NCI-H1694 (cell line): Measurements from ENCODE around the gene SND1.
"Not testable (repeated sequence)": the region's sequence is repeated elsewhere in the genome, so short reads cannot be mapped to it uniquely, and the experiment has no call there.

Source experiments
- DNase-seq: peaks from one replicate; lab custom pipeline; 2025; lab: John Stamatoyannopoulos, UW

Gene SND1

DNA sequence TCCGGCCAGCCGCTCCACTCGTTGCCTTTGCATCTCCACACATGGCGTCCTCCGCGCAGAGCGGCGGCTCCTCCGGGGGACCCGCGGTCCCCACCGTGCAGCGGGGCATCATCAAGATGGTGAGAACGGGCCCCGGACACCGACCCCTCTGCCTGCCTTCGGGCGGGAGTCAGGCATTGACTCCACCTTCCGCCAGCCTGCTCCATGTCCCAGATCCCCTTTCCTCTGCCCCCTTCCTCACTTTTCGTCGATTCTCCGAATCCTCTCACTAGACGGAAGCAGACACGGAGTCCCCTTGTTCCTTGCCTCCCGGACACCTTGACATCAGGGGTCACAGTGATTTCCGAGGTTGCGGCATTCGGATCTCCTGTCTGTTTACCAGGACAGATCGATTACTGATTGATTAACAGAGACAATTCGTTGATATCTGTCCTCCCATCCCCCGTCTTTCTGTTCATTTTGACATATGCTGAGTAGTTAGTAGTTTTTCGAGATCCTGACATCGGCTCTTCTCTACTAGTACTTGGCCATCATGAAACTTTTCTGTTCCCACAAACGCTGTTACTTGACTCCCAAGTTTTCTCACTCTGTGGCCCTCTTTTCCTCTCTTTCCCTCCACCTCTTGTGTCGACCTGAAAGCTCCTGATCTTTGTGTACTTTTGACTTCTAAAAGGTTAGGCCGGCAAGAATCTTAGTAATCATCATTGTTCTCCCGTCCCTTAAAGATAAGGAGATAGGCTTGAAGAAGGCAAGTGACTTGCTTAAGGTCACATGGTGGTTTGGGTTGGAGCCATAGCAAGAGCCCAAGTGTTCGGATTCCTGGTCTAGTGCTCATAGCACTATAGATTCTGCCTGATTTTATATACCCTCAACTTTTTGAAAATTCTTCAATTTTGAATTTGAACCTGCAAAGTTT, 597 bp downstream of the SND1 start:
- no peak for DNase-seq

DNA sequence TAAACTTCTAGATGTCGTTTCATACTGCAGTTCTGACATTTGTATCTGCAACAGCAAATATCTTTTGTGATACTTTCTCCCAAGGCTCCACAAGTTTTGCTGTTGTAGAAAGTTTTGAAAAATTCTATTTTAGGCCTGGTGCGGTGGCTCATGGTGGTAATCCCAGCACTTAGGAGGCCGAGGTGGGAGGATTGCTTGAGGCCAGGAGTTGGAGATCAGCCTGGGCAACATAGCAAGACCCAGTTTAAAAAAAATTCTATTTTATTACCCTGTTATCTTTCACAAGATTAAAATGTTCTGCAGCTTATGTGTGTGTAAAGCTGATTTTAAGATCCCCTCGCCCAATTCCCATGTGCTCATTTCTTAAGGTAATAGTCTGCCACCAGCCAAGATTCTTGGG, 1.4 kb downstream of the SND1 start:
- no peak for DNase-seq

DNA sequence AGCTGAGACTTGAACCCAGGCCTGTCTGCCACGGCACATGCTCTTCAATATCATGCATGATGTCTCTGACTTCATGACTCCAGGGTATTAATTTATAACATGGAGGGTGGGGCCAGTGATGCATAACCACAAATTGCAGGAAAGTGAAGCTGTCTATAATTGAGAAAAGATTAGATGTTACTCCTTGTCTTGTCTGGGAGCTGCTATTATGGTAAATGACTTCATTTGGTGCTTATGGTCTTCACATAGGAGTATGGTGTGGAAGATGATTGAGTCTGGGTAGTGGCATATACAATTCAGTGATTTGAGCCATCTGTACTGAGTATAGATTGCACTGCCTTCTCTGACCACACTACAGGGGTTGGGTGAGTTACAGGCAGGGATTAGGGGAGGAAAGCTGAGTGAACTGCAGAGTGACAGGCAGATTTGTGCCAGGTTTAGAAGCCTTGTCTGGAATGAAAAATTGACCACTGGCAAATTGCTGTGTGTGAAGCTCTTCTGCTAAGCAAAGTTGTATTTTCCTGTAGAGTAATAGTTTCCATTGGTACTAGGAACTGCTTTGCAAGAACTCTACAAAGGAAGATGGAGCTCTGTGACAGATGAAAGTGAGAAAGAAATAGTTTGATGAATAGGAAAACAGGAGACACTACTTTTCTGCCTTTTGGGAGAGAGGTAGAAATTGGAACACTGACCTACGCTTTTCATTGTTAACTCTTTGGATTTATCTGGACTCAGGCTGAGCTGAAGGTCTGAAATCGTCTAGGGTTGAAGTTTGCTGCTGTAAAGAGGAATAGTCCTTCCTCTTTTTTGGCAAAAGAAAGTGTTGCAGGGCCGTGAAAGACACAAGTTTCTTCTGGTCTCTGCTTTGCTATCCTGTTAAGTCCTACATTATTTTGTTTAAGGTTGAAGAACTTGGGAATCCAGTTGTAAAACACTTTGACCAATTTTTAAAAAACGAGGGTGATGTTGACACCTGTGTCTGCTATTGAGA, 2.7 kb downstream of the SND1 start:
- DNase-seq, result no peak

DNA sequence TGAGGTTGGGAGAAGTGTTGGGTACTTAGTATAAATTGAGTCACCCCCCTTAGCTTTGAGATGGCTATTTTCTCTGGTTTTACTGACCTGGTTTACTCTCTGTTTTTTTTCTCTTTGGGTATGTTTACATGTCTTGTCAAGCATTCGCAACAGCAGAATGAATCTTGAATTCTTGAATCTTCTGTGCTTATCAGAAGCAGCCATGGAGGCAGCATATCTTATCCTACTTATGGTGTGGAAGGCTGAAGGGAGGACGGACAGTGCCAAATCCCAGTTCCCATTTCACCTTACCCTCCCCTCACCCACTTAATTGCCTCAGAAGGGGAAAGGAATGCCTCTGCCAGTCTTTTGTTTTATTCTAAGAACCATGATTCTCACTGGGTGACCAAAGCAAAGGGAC, 3.7 kb downstream of the SND1 start:
- DNase-seq, result no peak

DNA sequence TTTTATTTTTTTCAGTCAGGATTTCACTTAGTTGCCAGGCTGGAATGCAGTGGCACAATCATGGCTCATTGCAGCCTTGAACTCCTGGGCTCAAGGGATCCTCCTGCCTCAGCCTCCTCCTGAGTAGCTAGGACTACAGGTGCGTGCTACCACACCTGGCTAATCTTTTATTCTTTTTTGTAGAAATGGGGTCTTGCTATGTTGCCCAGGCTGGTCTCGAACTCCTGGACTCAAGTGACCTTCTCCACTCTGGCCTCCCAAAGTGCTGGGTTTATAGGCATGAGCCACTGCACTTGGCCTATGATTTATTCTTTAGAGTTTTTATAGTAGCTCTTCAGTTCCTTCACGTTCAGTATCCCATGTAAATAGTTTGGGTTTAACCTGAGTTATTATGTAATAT, 5.5 kb downstream of the SND1 start:
- no peak for DNase-seq

DNA sequence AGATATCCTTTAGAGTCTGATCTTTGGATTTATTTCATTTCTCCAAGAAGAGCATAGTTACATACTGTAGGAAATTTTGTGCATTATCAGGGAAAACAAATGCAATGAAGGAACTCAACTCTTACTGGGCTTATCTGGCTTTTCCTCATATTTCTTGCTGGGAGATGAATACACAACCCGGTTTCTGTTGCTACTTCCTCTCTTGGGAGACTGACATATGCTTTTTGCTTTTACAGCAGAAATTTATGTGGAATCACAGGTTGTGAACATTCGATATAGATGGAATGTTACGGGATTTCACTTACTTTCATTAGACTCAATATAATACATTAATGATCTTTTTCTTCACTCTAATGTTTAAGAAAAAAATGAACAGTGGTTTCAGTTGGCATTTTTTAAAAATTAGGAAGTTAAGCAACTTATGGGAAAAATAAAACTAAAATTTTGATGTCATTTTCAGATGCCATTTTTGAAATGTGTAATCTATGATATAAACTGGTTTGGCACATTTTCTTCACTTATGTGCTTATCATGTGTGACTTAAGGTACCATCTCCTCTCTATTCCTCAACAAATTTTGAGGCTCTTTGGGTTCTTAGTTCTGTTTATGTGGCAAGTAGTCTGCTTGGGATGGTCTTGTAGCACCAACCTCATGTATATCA, 7.1 kb downstream of the SND1 start:
- no peak for DNase-seq

DNA sequence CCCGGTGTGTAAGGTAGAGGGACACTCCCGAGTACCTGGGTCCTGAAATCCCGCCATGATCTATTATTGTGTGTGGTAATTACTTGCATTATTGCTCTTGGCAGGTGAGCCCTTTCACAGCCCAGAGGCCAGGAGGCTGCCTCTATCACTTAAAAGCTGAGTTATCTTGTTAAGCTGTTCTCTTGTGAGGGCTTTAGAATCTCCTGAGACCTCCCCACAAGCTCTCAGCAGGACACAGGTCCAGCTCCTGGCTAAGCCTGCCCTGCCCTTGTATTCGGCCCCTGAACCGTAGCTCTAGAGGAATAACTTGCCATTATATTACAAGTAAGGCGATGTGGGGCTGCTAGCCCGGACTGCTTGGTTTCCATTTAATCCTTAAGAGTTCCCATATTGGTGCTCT, 13.9 kb downstream of the SND1 start:
- no peak for DNase-seq

DNA sequence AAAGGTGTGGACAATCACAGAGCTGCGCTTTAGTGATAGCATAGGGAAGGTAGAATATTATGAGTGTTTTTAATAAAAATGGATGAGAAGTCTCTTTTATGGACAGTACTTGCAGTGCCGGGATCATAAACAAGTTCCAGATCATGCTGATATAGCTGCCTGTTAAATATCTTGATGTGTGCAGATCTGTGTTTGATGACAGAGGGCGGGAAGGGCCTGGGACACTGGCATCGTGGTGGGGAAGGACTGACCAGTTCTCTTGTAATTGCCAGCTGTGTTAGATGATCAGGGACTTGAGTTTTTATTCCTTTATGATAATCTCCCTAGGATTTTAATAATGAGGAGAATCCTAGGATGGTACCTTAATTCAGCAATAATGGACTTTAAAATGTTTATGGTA, 14.6 kb downstream of the SND1 start:
- DNase-seq, result no peak

DNA sequence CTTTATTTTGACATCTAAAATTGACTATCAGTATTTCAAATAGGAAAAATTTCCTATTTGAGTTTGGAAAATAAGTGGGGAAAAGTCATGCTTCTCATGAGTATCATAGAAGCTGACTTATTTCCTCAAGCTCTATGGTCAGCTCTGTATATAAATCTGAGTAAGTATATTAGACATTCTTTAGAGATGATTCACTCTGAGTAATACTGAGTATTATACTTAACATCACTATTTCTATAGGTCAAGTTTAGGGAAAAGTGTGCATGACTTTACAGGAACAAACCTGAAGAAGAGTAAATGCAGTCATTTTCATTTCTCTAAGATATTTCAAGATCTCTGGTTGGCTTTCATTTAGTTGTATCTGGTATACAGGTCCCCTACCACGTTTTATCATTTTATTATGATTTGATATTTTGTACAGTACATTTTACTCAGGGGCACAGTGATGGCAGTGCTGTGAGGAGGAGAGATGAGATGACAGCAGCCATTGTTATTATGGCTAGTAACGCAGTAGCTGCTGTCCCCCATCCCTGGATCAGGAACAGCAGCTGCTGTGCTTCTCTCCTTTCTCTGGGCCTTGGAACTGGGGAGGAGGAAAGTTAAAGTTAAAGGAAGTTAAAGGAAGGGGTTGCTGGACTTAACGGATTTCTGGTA, 15.2 kb downstream of the SND1 start:
- no peak for DNase-seq

DNA sequence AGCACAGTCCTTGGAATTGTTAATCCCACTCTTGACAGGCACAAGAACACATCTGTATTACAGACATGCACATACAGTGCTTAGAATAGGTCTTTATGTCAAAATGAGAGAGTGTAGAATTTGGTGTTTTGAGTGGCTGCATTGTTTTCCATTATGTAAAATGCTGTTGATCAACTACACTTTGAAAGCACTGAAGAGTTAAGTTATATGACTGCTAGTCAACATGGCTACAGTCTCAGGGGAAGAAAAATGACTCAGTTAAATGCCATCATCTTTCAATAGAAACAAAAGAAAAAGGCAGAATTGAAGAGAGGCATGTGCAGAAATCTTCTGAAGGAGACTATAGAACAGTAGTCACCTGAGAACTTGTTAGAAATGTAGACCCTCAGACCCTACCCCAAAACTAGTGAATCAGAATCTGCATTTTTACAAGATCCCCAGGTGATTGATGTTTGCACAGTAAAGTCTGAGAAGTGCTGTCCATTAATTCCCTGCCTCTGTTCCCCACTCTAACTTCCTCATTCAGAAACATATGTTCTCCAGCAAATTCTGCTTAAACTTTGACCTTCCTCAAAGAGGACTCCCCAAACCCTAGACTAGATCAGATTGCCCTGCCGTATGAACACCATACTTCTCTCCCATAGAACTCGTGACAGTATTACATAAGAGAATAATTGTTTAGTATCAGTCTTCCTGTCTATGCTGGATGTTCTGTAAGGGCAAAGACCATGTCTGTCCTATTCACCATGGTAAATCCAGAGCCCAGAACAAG, 16.0 kb downstream of the SND1 start:
- DNase-seq, result no peak

DNA sequence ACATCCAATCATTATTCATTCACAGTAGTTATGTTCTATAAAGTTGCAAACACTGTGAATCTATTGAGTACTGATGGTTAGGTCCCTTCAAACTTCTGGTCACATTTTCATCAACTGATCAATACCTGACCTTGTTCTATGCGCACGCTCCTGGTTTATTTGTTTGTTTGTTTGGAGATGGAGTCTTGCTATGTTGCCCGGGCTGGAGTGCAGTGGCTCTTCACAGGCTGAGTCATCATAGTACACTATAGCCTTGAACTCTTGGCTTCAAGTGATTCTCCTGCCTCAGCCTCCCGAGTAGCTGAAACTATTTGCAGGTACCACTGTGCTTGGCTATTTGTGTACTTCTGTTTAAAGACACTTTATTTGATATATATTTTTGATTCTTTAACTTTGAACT, 19.3 kb downstream of the SND1 start:
- no peak for DNase-seq

DNA sequence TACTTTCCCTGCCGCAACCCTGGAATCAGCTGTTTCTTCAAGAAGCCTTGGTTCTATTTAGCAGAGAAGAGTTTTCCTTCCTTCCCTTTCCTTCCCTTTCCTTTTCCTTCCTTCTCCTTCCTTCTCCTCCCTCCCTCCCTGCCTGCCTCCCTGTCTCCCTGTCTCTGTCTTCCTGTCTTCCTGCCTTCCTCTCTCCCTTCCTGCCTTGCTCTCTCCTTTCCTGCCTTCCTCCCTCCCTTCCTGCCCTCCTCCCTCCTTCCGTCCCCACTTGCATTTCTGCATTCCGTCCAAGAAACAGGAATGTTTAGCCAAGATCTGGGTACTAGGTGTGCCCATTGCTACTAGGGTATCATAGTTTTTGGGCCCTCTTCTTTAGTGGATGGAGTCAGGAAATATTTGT, 21.9 kb downstream of the SND1 start:
- DNase-seq, result no peak

DNA sequence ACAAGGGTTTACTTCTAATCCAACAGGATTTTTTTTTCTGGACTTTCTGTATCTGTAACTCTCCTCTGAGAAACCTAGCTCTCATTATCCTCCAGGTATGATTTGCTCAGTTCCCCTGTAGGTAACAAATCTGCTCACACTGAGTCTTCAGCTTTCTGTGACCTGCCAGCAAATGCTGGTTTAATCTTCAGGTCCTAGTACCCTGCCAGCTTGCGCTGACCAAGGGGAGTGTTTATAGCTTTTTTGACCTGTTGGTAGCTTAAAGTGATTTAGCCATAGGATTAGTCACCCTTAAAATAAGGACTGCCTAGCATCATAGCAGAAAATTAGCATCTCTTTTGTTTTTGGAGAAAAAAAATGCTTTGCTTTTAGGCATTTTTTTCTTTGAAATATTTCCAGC, 22.4 kb downstream of the SND1 start:
- DNase-seq, result no peak

DNA sequence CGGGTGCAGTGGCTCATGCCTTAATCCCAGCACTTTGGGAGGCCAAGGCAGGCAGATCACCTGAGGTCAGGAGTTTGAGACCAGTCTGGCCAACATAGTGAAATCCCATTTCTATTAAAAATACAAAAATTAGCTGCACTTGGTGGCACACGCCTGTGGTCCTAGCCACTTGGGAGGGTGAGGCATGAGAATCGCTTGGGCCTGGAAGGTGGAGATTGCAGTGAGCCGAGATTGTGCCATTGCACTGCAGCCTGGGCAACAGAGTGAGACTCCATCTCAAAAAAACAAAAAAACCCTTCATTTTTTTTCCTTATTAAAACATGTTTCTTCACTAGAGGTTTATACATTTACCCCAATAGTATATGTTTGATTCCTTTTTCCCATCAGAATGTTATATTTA, 22.9 kb downstream of the SND1 start:
- not testable (repeated sequence) for DNase-seq

DNA sequence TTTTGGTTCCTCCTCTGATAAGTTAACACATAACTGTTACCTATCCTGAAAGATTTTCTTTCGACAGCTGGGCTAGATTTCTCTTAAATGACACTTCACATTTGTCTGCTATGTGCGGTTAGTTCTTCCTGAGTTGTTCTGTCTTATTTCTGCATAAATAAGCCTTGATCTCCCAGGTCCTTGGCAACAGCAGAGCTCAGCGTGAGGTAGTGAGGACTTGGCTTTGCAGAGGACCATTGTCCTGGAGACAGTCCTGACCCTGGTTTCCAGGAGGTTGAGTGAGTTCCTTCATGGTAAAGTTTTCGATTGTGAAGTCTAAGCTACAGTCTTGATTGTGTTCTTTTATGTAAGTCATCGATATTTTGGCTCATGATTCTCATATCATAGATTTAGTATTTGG, 23.7 kb downstream of the SND1 start:
- DNase-seq, result no peak

DNA sequence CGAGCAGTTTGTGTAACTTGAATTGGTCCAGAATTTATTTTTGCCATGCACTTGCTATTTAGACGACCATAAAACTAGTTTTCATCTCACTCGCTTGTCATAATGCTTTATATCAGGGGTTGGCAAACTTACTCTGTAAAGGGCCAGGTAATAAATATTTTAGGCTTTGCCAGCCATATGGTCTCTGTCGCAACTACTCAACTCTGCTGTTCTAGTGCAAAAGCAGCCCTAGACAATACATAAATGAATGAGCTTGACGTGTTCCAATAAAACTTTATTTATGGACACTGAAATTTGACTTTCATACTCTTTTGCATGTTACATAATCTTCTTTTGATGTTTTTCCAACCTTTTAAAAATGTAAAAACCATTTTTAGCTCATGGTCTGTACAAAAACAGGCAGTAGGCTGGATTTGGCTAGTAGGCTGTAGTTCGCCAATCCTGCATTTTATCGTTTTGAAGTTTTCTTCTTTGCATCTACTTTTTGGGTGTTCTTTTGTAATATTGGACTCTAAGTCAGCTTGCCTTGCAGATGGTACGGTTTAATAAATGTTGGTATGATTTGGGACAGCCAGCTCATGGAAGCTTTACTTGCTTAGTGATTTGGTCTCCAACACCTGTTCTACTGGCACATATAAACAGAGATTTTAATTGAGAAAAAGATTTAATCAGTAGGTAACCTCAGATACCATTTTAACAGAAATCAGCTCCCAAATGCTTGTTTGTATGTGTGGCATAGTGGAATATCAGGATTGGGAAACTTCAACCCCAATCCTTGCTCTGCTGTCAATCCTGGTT, 25.6 kb downstream of the SND1 start:
- no peak for DNase-seq

DNA sequence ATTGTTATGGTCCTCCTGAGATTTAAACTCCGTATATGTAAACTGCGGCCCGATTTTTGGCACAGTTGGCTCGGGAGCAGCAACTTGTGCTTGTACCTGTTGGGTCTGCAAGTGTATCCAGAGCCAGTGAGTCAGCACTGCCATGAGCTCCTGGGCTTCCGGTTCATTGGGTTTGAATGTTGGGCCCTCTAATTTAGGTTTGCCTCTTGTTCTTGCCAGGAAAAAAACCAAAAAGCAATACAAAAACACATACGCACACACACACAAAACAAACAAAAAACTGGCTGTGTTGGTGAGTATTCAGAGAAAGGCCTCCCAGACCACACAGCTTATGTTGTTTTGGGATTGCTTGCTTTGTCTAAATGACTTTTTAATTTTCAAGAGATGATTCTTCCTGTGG, 26.3 kb downstream of the SND1 start:
- peak; percentile 22 for DNase-seq

DNA sequence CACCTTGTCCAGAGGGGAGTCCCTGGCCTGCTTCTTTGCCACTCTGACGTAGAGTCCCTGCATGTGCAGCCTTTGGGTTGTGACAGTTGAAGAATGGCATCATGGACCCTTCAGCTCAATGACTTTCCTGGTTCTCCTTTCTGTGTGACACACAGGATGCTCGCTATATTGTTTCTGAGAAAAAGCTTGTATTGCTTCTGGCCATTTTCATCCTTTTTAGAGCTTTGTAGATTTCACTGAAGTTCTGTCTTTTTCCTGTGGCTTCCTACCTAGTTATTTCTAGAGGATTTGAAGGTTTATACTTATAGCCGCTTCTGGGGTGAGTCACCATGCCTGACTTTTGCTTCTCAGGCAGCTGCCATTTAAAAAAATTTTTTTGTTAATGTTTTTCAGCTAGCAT, 27.0 kb downstream of the SND1 start:
- no peak for DNase-seq

DNA sequence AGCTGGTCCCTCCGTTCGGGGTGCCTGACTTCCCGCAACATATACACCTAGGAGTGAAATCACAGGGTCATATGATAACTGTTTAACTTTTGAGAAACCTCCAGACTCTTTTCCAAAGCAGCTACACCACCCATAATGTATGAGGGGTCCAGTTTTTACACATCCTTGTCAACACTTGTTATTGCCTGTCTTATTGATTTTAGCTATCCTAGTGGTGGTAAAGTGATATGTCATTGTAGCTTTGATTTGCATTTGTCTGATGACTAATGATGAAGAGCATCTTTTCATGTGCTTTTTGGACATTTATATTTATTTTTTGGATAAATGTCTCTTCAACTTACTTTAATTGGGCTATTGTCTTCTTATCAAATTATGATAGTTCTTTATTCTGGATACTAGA, 29.0 kb downstream of the SND1 start:
- DNase-seq, result no peak

DNA sequence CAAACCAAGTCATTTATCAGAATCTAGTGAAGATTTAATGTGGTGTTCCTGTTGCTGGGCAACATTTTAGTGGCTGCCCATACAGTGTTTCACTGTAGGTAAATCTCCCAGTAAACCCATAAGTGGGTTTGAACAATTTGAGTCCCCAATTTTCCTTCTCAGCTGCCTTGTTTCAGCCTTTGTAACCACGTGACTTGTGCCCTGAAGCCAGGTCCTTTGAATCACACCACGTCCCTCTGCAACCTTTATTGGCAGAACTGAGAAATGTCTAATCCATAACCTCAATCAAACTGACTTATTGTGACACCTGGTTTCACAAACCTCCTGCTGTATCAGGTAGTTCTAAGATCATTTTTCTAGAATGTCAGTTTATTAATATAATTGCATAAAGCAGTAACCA, 30.1 kb downstream of the SND1 start:
- no peak for DNase-seq
